HG03565 (cell line): Measurements from ENCODE around the gene CAPN15.
"Not testable (repeated sequence)": the region's sequence is repeated elsewhere in the genome, so short reads cannot be mapped to it uniquely, and the experiment has no call there.

ENCODE experiments used
- ATAC-seq: cut with Tn5 transposase; IDR thresholded peaks from one replicate; pipeline ENCODE4 v1.9.1; 2021; ENCODE audit warnings: mild to moderate bottlenecking, moderate library complexity; ENCODE audit not compliant: unreplicated experiment

The CAPN15 gene

DNA sequence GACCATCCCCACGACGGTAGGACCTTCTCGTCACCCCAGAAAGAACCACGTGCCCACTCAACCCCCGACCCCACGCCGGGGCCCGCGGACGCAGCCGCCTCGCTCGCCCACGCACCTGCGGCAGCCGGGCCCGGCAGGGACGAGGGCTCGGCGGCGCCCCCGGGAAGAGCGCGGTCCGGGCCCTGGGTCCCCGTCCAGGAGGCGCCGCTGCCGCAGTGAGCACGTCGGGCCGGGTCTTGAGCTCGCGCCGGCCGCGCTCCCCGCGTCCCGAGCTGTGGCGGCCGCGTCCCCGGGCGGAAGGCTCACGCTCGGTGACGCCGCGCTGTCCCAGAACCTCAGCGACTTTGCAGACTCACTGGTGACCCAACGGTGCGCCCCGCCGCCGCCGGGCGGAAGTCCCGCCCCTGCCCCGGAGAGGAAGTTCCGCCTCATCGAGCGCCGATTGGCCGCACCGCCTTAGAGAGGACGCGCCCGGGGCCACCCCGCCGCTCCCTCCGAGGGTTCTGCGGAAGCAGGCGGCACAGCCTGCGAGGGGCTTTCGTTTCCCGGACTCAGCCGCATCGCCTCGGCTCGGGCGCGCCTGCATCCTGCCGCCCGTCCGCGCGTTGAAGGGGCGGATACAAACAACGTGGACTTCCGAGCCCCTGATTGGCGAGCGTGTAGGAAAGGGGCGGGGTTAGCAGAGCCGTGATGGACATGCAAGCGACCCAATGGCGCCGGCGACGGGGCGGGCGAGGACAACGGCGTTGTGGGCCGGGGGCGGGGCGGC, 61.6 kb downstream of the CAPN15 start:
- peak; percentile 57 for ATAC-seq

DNA sequence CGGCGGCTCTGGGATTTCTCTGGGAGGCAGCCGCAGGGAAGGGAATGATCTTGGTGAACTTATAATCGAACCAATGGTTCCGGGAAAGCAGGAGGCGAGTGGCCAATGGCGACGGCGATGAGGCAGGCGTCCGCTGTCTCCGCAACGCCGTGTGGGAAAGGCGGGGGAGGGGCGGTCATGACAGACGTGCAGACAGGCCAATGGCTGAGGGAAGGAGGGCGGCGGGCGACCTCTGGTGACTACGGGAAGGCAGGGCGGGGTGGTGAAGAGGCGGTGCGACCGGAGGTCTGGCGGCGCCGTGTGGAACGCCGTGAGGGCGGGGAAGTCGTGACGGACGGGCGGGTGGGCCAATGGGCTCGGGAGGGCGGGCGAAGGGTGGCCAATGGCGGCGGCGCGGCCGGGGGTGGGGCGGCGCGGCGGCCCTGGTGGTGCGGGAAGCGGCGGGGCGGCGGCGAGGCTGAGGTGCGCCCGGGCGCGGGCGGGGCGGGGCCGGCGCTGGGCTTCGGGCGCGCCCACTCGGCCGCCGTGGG, 62.2 kb downstream of the CAPN15 start, which contains the start of gene RAB40C:
Gene RAB40C (plus strand): TSS at position 409 of the 530 bp plus-strand sequence. CDS start 226 bp downstream, outside the sequence.
- ATAC-seq, result peak; percentile 64

DNA sequence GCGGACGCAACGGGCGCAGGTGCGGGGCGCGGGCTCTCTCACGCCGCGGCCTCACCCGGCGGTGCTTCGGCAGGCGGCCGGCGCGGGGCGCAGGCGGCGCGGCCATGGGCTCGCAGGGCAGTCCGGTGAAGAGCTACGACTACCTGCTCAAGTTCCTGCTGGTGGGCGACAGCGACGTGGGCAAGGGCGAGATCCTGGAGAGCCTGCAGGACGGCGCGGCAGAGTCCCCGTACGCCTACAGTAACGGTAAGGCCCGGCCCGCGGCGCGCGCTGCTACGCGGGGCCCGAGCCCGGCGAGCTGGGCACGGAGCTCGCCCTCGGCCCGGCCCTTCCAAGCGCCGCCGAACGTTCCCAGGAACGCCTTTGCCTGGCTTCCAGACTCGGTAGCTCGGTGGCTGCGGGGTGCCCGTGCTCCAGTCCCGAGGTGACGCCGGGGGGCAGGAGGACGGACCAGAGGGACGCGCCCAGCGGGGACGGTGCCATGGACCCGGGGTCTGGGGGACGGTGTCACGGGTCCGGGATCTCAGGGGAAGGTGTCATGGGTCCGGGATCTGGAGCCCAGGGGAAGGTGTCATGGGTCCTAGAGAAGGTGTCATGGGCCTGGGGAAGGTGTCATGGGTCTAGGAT, 62.8 kb downstream of the CAPN15 start:
- ATAC-seq, result peak; percentile 4

DNA sequence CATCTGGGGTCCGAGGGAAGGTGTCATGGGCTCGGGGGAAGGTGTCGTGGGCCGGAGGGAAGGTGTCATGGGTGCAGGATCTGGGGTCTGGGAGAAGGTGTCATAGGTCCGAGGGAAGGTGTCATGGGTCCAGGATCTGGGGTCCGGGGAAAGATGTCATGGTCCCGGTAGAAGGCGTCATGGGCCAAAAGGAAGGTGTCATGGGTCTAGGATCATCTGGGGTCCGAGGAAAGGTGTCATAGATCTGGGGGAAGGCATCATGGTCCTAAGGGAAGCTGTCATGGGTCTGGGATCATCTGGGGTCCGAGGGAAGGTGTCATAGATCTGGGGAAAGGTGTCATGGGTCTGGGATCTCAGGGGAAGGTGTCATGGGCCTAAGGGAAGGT, 63.3 kb downstream of the CAPN15 start:
- no peak for ATAC-seq

DNA sequence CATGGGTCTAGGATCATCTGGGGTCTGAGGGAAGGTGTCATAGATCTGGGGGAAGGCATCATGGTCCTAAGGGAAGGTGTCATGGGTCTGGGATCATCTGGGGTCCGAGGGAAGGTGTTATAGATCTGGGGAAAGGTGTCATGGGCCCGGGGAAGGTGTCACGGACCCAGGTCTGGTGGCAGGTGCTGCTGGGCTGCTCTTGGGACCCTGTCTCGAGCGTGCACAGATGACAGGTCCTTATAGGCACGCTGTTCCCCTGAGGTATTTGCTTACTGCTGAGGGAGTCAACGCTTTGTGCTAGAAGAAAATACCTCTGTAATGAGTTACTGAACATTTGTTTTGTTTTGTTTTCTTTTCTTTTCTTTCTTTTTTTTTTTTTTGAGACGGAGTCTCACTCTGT, 63.7 kb downstream of the CAPN15 start:
- no peak for ATAC-seq

DNA sequence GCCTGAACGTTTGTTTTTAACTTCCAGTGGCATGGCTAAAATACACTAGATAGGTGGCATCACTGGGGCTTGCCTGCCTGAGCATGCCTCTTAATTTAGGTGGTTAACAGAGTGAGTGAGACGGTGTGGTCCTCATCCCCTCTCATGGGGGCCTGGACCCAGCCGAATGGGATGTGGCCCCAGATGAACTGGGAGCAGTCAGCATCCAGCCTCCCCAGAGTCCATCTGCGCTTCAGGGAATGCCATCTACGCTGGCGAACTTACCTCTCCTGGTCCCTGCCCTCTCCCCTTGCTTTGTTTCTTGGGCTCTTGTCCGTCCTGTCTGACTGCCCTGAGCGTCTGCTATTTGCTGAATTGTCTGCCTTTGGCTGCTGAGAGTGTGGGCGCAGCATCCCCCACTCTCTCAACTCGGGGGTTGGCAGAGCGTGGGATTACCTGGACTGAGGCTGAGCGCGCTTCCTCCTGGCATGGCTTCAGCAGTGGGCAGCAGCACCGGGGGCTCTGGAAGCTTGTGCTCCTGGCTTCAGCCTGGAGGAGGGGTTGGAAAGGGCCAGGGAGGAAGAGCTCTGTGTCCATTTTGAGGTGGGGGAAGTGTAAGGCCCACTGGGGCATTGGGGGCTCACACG, 64.5 kb downstream of the CAPN15 start:
- ATAC-seq, result no peak

DNA sequence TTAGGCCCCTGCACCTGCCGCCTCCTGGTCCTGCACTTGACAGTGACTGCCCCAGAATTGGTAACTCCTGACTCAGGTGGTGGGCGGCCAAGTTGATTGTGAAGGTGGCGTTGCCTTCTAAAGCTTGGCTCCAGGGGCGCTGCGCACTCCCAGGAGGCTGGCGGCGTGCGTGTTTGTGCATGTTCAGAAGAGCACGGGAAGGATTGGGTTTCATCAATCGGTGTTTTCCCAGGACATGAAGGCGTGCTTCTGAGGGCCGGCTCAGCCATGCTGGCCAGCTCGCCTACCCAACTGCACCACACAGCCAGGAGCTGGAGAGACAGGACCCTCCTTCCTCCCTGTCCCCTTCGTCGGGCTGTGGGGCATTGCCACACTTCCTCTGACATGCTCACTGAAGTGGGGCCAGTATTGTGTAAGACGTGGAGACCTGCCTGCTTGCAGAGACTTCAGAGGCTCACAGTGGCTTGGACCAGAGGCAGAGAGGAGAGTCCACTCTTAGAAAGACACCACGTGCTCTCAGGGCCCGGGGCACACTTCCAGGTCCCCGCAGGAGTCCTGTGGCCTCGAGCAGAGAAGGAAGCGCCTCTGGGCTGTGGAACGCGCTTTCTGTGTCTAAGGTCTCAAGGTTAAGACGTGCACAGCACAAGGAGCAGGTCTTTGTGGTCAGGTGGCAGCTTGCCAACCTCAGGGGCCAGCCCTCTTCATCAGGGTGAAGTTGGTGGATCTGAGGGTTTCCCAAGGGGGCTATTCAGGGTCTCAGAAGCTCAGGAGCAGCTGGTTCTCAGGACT, 65.2 kb downstream of the CAPN15 start:
- no peak for ATAC-seq

DNA sequence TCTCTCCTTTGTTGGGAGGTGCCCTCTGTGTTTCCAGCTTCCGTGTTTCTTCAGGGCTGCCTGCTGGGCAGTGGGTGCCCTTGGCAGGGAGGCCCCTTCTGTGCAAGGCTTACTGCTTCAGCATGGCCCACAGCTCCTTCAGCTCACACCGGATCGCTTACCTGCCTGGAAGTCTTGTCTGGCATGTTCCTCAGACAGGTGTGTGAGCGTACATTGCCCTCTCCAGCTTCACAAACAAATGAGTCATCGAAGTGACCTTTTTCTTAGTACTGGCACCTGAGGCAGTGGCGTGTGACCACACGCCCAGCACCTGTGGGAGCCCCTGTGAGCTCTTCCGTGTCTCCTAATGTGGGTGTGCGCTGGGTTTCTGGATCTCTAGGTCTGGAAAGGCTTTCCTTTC, 65.9 kb downstream of the CAPN15 start:
- ATAC-seq, result no peak

DNA sequence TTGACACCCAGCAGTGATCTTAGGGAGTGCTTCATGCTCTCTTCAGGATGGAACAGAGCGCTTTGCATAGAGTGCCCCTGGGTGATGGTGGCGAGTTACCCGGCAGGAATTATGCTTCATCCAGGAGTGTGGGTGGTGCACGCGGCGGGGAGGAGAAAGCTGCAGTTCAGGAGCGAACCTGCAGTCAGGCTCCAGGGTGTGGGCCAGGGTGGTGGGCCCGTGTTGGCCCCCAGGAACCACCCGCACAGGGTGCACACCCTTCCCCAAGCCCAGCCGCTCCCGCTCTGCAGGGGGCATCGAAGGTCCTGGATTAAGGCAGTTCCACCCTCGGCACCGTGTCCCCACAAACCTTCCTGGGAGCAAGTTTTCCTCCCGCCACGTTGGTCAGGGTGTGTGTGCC, 66.3 kb downstream of the CAPN15 start:
- no peak for ATAC-seq

DNA sequence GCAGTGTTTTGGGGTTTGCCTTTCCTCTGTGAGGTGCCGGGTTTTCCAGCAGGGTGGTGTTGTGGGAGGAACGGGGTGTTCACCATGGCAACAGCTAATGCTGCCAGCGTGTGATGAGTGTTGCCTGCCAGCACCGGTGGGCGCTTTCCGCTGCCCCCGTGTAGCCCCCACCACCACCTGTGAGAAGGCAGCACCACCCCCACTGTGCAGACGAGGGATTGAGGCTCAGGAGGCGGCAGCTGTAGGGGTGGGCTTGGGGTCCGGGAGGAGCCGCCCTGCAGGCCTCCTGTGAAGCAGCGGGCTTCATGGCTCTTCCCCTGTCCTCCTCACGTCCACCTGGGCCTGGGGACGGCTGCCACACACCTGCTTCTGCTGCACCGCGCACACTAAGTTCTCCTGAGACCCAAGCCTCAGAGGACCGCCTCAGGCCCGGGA, 67.6 kb downstream of the CAPN15 start:
- no peak for ATAC-seq

DNA sequence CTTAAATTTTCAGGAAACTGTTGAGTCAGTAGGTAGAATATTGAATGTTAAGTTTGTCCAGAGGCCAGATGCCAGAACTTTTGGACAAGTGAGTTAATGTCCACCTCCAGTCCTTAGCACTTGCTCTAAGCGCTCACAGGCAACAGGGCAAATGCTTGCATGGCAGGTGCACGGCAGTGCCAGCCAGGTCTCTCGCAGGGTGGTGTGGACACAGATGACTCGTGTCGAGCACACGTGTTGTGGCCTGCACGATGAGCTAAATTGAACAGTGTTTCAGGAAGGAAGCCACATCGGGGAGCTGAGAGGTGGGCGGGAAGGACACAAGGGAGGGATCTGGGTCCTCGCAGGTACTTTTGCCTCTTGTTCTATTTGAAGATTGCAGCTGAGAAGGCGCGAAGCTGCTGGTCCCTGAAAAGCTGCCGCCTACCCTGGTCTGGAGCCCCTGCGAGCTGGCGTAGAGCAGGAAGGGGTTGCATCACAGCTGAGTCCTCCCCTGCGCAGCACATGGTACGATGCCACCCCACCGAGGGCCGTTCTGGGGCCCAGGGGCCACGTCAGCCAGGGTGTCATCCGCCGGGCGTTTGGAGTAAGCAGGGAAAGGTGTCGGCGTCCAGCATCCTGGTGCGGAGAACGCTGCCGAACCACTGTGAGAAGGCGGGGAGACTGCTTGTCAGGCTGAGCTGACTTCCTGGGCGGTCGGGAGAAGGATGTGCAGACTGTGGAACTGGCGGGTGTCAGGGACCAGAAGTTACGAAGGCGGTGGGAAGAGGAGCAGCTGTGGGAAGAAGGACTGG, 68.6 kb downstream of the CAPN15 start:
- ATAC-seq, result no peak

DNA sequence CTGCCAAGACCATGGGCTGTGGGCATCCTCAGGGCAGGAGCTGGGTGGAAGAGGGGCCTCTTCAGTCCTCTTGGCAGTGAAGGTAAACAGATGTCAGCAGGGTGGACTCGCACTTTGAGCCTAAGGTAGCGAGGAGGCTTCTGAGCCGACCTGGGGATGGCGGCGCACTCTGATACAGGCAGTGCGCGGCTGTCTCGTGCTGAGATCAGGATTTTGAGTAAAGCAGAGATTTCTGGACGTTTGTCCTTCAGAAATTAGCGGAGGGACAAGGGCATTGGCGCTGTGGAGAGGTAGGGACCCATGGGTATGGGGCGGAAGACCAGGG, 69.2 kb downstream of the CAPN15 start:
- ATAC-seq, result no peak

DNA sequence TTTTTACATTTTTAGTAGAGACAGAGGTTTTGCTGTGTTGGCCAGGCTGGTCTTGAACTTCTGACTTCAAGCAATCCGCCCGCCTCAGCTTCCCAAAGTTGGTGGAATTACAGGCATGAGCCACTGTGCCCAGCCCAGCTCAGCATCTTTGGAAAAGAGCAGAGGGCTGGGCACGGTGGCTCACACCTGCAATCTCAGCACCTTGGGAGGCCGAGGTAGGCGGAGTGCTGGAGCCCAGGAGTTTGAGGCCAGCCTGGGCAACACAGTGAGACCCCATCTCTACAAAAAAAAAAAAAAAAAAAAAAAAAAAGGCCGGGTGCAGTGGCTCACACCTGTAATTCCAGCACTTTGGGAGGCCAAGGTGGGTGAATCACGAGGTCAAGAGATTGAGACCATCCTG, 70.1 kb downstream of the CAPN15 start:
- ATAC-seq, result not testable (repeated sequence)

DNA sequence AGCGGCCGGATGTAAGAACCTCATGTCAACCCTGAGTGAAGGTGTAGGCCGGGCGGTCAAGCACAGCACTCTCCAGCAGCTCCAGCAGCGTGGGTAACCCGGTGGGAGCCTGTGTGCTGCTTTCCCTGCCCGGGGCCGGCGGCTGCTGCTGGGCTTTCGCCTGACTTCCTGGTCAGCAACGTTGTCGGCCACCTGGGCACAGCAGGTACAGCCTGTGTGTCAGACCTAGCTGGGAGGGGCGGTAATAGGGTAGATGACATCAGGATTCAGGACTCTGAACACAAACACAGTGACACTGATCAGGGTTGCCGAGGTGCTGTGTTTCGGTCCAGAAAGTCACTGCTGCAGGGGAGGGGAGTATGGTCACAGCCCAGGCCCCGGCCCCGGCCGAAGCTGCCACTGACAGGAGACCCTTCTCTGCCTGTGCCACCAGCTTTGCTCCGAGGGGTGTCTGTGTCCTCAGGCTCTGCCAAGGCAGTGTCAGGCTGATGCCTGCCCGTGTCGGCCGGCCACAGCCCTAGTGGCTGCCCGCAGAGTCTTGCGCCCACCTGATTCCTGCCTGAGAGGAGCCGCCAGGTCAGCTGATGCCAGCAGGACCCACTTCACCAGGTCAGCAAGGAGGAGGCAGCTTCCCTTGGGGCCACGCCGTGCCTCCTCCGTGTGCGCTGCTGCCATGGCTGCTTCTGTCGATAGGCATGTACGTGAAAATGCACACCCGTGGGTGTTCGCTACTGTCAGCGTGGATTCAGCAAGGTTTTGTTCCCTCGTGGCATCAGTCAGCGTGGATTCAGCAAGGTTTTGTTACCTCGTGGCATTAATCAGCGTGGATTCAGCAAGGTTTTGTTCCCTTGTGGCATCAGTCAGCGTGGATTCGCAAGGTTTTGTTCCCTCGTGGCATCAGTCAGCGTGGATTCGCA, 71.6 kb downstream of the CAPN15 start:
- no peak for ATAC-seq

DNA sequence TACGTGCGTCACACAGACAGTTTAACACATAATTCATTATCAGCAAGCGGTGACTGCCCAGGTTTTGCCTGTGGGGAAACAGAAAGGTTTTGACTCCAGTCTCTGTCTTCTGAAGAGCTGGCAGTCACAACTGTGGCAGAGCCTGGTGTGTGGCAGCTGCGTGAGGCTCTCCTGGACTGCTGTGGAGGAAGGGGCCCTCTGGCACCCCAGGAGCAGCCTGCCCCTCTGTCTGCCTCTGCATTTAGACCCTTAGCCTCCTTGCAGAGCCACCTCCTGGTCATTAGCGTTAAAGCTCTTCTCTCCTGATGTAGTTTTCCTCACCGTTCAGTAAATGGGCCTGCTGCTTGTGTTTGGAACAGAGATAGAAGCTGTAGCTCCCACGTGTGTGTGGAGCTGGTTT, 73.3 kb downstream of the CAPN15 start:
- no peak for ATAC-seq

DNA sequence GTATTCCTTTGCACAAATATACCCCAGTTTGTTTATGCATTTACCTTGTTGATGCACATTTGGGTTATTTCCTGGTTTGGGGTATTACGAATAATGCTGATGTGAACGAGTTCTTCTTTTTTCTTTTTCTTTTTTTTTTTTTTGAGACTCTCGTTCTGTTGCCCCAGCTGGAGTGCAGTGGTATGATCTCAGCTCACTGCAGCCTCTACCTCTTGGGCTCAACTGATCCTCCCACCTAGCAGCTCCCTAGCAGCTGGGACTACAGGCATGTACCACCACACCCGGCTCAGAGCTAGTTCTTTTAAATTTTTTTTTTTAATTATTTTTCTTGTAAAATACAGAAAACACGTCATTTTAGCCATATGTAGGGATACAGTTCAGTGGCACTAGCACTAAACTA, 76.4 kb downstream of the CAPN15 start:
- ATAC-seq, result no peak
